Right ventricle myocardium superior (tissue), 1 donor: ENCODE data around the gene AGPAT1. TPM values are rescaled to one million over a fixed set of nuclear protein-coding genes. Genes with fewer than 3 reads are reported as not detected.
"Not testable (repeated sequence)": the region's sequence is repeated elsewhere in the genome, so short reads cannot be mapped to it uniquely, and the experiment has no call there.

Source experiments
- ATAC-seq: fragments of 200-7000 bp; cut with Tn5 transposase; one replicate; pipeline ENCODE4 v1.9.1; 2020; ENCODE audit warnings: mild to moderate bottlenecking; ENCODE audit not compliant: poor library complexity
- DNase-seq: peaks from one replicate; pipeline ENCODE4 v3.0.0-alpha.2; 2020
- intact Hi-C: fragments of 100-400 bp; cut with DNase I; formaldehyde crosslinking; loops from one replicate; pipeline ENCODE4 v1.11.2; 2022
- total RNA-seq: library from RNA; stranded (reverse); fragmentation: NEBNext Ultra II Directional; extraction: Animal tissue kit (Norgen Biotek cat#: 25700); gene quantifications from one replicate; pipeline ENCODE4 v1.2.1, GENCODE V29; 2021
- donor health status: DM: no; HTN: yes; CAD: no; lungs with severe emphysema.

Gene AGPAT1
- total RNA-seq, 1 donor from 2014 or later: 44.2 TPM

DNA sequence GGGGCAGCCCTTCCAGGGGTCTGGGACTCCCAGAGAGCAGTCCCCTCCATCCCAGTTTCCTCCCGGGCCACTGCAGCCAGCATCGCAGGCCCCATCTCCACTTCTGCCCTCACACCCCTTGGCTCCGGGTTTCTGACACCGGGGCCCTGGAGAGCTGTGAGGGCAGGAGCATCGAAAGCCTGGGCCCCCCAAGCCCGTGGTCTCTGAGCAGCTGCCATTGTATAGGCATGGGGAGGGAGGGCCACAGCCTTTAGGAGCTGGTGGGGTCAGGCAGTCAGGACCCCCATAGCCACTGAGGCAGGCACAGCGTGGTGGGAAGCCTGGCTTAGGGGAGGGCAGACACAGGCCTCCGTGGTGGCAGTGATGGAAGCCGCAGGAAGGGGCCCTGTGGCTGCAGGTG lies 26.3 kb upstream of the AGPAT1 start:
- DNase-seq (no peak), ATAC-seq (no peak)
- intact Hi-C loops: no loop called here

DNA sequence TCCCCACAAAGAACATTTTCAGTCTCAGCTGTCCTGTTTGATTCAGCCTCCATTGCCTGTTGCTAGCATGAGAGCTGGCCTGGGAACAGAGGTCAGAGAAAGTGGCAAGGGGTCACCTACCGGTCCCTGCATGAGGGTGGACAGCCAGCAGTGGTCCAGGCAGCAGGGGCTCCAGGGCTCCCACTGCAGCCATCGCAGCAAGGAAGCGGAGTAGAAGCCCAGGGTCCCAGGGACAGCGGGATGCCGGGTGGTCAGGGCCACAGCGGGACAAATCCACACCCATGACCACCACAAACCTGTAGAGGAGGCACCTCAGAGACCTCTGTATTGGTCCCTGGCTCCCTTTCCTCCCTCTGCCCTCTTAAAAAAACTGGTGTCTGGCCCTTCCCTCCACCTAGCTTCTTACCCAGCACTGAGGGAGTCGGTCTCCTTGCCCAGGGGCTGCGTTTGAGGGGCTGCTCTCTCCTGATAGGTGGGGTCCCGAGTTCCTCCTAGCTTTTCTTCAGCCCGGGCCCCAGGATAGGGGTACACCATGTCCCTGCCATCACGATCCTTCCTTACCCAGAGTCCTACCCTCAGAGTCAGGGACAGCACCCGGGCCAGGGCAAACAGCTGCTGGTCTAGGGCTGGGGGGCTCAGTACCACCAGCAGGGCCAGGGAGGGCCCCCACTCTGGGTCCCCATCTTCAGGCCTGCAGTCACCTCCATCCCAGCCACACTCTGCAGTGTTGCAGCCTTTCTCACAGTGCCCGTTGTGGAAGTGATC lies 25.0 kb upstream of the AGPAT1 start:
- no peak for ATAC-seq
- intact Hi-C loops: no loop called here
- no peak for DNase-seq

- no peak for ATAC-seq
- intact Hi-C loops: no loop called here
- no peak for DNase-seq
Observed at GRCh38 chr6:32198866-32199265, 23.0 kb upstream of the AGPAT1 start.

- DNase-seq: no peak
- intact Hi-C loops: no loop called here
Observed at GRCh38 chr6:32198345-32198696, 22.4 kb upstream of the AGPAT1 start.

DNA sequence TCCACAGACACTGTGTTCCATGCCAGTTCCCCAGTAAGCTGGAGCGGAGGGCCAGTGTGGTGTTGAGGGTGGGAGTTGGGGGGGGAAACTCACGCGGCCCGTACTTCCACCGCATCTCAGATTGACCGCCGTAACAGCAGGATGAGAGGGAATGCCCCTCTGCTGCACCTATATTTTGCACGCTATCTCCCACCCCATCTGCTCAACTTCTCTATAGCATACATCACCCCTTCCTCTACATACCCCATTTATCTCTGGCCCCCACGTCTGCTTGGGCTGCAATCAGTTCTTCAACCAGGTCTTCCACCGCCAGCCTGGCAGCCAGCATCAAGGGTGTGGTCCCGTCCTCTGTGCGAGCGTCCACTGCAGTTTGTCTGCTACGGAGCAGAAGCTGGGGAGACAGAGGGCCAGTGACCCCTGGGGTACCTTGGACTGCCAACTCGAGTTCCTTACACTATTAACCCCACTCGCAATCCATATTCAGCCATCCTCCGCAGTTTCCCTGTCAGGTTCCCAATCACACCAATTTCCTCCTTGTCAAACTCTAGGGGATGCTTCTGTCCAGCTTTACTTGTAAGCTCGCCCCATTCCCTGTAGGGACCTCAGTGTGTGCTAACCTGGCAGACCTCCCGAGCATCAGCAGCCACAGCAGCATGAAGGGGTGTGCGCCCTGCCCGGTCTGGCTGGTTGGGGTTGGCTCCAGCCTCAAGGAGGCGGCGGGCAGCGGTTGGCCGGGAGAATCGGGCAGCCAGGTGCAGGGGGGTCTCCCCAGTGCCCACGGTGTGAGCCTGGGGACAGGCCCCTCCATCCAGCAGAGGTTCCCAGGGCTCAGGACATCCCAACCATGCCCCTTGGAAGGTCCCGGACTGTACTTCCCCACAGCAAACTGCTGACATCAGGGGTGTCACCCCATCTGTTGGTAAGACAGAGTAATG lies 21.1 kb upstream of the AGPAT1 start:
- ATAC-seq: no peak
- intact Hi-C loops: no loop called here
- peak; percentile 74 for DNase-seq

More at GRCh38 chr6:32198345-32198696, 22.4 kb upstream of the AGPAT1 start:
- ATAC-seq: no peak

- intact Hi-C loops: no loop called here
- peak; percentile 95 for DNase-seq
- peak; percentile 53 for ATAC-seq
Observed at GRCh38 chr6:32195902-32196681, 20.2 kb upstream of the AGPAT1 start.

DNA sequence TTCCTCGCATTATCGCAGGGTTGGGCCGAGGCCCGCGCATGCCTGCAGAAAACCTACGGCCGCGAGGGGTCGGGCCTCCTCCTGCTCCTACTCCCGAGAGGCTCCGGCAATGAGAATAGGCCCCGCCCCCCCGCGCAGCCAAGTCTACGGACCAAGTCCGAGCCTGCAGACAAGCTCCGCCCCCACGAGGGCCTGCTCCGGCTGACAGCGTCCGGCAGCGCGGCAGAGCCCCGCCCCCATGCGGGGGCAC lies 19.7 kb upstream of the AGPAT1 start:
- ATAC-seq: peak; percentile 90
- DNase-seq: peak; percentile 100
- intact Hi-C loops: no loop called here

DNA sequence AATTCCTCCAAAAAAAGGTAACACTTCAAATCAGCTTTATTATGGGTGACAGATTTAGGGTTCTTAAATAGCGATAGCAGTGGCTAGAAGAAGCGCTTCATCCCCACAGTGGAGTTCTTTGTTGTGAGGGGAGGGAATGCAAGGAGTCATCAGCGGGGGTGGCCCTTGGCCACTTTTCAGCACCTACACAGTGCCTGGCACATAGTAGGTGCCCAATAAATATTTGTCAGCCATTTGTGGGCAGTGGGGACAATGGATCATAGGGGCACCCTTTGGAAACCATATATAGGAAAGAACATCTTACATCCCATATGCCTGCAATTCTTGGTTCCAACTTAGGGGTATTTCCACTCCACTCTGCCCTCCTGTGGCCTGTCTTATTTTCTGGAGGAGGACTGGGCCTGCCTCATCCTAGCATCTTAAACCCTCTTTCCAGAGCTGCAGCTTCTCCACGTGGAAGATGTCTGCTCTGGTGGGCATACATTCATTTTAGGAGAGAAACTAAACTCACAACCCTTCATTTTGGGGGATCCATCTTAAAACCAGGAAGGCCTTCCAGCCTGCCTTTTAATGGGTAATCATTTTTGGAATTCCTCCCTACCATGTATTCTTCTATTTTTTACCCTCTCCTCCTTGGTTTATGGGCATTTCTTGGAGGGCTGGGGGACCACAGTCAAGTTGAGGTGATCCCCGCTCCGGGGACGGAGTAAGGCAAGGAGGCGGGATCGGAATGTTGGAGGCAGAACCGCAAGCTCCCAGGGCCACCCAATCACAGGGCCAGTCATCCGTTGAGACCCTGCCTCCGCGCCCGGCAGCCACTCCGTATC lies 19.2 kb upstream of the AGPAT1 start:
- ATAC-seq: no peak
- DNase-seq: no peak
- intact Hi-C loops: no loop called here

- ATAC-seq (no peak), DNase-seq (no peak)
- intact Hi-C loops: no loop called here
Observed at GRCh38 chr6:32194388-32194787, 18.5 kb upstream of the AGPAT1 start.

- intact Hi-C loops, DNase-seq, ATAC-seq: not testable (repeated sequence)
Observed at GRCh38 chr6:32193096-32193495, 17.2 kb upstream of the AGPAT1 start.

DNA sequence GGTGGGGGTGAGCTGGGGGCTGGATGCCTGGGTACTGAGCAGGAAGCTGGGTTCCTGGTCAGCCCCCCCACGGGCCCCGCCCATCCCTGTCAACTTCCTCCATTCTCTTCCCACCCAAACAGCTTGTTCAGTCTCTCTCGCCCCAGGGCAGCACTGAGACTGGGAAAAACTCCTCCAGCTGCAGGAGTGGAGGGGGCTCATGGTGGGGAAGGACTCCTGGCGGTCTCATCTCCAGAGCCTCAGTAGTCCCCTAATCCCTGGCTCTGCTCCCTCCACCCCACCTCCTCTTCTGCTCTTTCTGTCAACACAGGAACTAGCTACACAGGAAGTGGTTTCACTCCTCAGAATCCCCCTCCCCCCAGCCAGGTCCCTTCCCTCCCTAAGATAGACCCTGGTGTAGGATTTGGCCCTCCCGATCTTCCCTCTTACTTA lies 16.7 kb upstream of the AGPAT1 start, which contains the start of gene GPSM3:
Gene GPSM3 (minus strand): TSS at position 36 of the 432 bp plus-strand sequence. CDS start 130 bp downstream, outside the sequence.
- ATAC-seq: no peak
- intact Hi-C loops: no loop called here
- peak; percentile 81 for DNase-seq

DNA sequence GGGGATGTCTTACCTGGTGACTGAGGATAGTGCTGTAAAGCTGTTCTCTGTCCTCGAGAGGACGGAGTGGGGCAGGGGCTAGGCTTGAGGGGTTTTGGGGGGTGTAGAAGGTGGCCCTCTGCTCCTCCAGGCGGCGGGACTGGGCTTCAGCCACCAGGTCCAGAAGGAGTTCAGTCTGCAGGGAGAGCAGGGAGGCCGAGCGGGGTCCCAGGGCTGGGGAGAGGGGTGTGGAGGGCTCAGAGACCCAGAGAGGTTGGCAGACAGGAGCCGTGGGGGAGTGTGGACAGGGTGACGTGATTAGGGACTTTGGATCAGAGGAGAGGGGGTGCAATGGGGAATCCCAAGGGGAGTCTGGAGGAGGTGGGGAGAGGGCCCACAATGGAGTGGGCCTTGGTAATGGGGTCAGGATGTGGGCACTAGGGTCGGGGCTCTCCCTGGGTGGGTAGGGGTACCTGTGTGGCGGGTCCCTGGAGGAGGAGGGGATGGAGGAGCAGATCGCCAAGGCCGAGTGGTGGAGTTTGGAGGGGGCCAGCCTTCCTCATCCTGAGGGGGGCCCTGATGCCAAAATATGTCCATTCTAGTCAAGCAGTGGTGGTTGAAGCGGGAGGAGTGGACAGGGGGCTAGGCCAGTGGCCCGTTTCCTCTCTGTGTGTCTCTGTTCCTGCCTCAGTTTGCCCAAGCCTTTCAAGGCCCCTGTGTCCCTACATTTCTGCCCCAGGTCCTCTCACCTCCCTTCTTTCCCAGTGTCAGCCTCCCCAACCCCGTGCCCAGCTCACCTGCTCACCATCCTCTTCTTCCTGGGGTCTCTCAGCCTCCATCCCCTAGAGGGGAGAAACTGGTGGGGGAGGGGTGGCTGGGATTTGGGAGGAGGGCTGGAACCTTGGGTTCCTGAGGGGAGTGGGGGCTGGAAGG lies 16.1 kb upstream of the AGPAT1 start:
- no peak for DNase-seq
- intact Hi-C loops: no loop called here

GRCh38 chr6:32190911-32191677 lies 15.2 kb upstream of the AGPAT1 start:
- DNase-seq: no peak
- ATAC-seq: no peak
- intact Hi-C loops: no loop called here

More for the DNA sequence above, 16.1 kb upstream of the AGPAT1 start:
- no peak for ATAC-seq

DNA sequence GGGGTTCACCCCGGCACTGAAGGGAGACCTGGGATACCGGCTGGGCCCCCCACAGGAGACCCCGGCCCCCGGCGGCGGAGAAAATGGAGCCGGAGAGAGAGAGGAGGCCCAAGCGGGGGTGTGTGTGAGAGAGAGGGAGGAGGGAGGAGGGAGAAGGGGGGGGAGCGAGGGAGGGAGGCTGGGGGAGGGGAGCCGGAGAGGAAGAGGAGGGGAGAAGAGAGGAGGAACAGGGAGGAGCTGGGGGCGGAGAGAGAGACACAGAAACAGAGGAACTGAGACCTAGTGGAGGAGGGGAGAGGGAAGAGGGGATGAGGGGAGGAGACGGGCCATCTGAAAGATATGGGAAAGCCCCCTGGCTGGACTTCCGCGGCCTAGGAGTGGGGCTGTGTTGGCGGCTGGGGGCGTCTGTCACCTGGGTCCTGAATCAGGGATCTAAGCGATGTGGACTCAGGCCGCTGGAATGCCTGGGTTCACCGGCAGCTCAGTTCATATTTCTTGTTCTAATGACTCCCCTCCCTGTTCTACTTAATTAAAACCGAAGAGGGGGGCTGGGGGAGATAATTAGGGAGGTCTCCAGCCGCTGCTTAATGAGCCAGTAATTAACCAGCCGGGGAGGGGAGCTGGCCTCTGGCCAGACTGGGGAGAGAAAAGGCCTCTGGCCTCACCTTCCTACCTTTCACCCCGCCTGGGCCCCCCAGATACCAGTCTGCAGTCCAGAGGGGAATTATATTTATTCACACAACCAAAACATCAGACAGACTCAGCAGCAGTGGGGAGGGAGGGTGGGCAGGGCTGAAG lies 14.4 kb upstream of the AGPAT1 start, which contains the start of gene PBX2:
Gene PBX2 (minus strand): TSS at position 149 of the 798 bp plus-strand sequence. CDS start 287 bp downstream, outside the sequence.
- DNase-seq (peak; percentile 92), ATAC-seq (peak; percentile 76)
- intact Hi-C loops: no loop called here

DNA sequence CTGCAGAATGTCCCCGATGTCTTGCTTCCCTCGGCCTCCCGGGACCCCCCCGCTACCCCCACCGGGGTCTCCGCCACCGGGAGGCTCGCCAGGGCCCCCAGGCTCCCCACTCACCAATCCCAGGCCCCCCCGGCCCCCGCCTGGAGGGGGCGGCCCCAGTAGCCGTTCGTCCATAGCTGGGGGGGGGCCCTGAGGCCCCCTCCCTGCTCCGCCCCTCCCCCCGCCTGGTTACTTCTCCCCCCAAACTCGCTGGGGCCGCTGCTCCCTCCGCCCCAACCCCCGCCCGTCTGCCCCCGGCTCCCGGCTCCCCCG lies 13.8 kb upstream of the AGPAT1 start:
- intact Hi-C loops: no loop called here
- peak; percentile 3 for ATAC-seq

More for the DNA sequence above, 13.8 kb upstream of the AGPAT1 start:
- no peak for DNase-seq
